Caco-2 (cell line): ENCODE measurements around the gene LSM14B. TPM values are rescaled to one million over a fixed set of nuclear protein-coding genes. Genes with fewer than 3 reads are reported as not detected.
"Not testable (repeated sequence)": the region's sequence is repeated elsewhere in the genome, so short reads cannot be mapped to it uniquely, and the experiment has no call there.

Experiments used
- BruUV-seq: library from RNA; stranded (reverse); fragments of 400-500 nt; replicated peaks from 2 replicates; lab custom pipeline; 2021; lab: Mats Ljungman, UMichigan
- CTCF ChIA-PET: fragments of 300-600 bp; sonication (Branson Sonifier 250); formaldehyde crosslinking; loops from one replicate; lab custom pipeline; 2022; ENCODE audit warnings: antibody characterized with exemption; lab: Charles Lee
- POLR2A ChIA-PET: fragments of 300-600 bp; sonication (Branson Sonifier 250); formaldehyde crosslinking; loops from one replicate; lab custom pipeline; 2022; ENCODE audit warnings: antibody characterized with exemption; lab: Charles Lee
- DNase-seq, 2 experiments: peaks; one replicate each; pipeline versions ENCODE4 v3.0.0 to v3.0.0-alpha.2; 2020 to 2022
- H3K27me3 ChIP-seq: replicated peaks from 2 replicates; pipeline ENCODE4 v1.6.0; 2011; ENCODE audit warnings: low read length; ENCODE audit not compliant: control insufficient read depth, insufficient read depth
- H3K36me3 ChIP-seq: 2 replicates; pipeline ENCODE4 v1.5.1; 2011; ENCODE audit warnings: low read length; ENCODE audit not compliant: control insufficient read depth, insufficient read depth
- H3K4me1 ChIP-seq: fragments of 250-450 bp; sonication (Bioruptor Pico); 2 replicates; pipeline ENCODE4 v1.5.1; 2020; ENCODE audit warnings: mild to moderate bottlenecking
- H3K4me3 ChIP-seq: 2 replicates; pipeline ENCODE4 v1.5.1; 2011; ENCODE audit warnings: low read depth, mild to moderate bottlenecking, control low read depth, low read length
- H3K9me3 ChIP-seq: fragments of 250-450 bp; sonication (Bioruptor Pico); 2 replicates; pipeline ENCODE4 v1.5.1; 2020; ENCODE audit warnings: mild to moderate bottlenecking, moderate library complexity
- H3K27ac Mint-ChIP-seq: one replicate; pipeline ENCODE4 v1.8.0; 2022; ENCODE audit warnings: mixed read lengths; ENCODE audit not compliant: unreplicated experiment
- H3K27me3 Mint-ChIP-seq: one replicate; pipeline ENCODE4 v1.8.0; 2022; ENCODE audit warnings: mixed read lengths; ENCODE audit not compliant: insufficient read depth, unreplicated experiment
- H3K36me3 Mint-ChIP-seq: one replicate; pipeline ENCODE4 v1.8.0; 2022; ENCODE audit warnings: mild to moderate bottlenecking, mixed read lengths; ENCODE audit not compliant: insufficient read depth, unreplicated experiment
- H3K4me1 Mint-ChIP-seq: one replicate; pipeline ENCODE4 v1.8.0; 2022; ENCODE audit warnings: low read depth, mixed read lengths; ENCODE audit not compliant: unreplicated experiment
- H3K4me3 Mint-ChIP-seq: one replicate; pipeline ENCODE4 v1.8.0; 2022; ENCODE audit warnings: mild to moderate bottlenecking, moderate library complexity, mixed read lengths; ENCODE audit not compliant: unreplicated experiment
- H3K9me3 Mint-ChIP-seq: one replicate; pipeline ENCODE4 v1.8.0; 2022; ENCODE audit warnings: mixed read lengths; ENCODE audit not compliant: unreplicated experiment
- intact Hi-C: fragments of 100-400 bp; cut with micrococcal nuclease; formaldehyde crosslinking; loops from one replicate; pipeline ENCODE4 v1.10.0; 2022; ENCODE audit not compliant: unreplicated experiment
- total RNA-seq: library from RNA; stranded (reverse); gene quantifications from 2 replicates; pipeline ENCODE4 v1.2.3, GENCODE V29; 2022
- TF ChIP-seq, protein P1 (sequence below), 2 experiments: fragments of 200-600 bp in 1 of 2; IDR thresholded peaks; 1 replicate in 1 of 2; 2 replicates in 1 of 2; pipeline versions ENCODE4 v1.5.1 to v1.8.0; 2011 to 2022; ENCODE audit warnings: antibody characterized with exemption in 1 of 2, control low read depth in 1 of 2, inconsistent platforms in 1 of 2, low read depth in 1 of 2, low read length in 1 of 2, mild to moderate bottlenecking in 1 of 2, moderate library complexity in 1 of 2; ENCODE audit not compliant: insufficient read depth in 1 of 2, severe bottlenecking in 1 of 2, unreplicated experiment in 1 of 2

The LSM14B gene
- total RNA-seq, 1 experiment from 2014 or later, result 154 TPM

DNA sequence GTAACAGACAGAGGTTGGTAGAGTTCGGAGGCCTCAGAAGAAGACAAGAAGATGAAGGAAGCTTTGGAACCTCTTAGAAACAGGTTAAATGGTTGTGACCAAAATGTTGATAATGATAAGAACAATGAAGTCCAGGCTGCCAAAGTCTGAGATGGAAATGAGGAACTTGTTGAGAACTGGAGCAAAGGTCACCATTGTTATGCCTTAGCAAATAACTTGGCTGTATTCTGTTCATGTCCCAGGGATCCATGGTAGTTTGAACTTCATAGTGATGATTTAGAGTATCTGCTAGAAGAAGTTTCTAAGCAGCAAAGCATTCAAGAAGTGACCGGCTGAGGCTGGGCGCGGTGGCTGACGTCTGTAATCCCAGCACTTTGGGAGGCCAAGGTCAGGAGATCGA is 11.1 kb upstream of the LSM14B start:
- POLR2A ChIA-PET, result no interaction called here
- H3K27me3 ChIP-seq, result no peaks in the 10 kb centered on the region
- Mint-ChIP-seq H3K4me1 (no peaks in the 10 kb centered on the region), H3K9me3 (peaks cover 51% of the 10 kb centered on the region), H3K36me3 (no peaks in the 10 kb centered on the region), H3K27ac (no peak overlapping the region), H3K27me3 (peaks cover 5% of the 10 kb centered on the region), H3K4me3 (no peak overlapping the region)
- intact Hi-C loops, result no loop called here
- H3K36me3 ChIP-seq, result no peaks in the 10 kb centered on the region
- TF ChIP-seq, protein P1, sequence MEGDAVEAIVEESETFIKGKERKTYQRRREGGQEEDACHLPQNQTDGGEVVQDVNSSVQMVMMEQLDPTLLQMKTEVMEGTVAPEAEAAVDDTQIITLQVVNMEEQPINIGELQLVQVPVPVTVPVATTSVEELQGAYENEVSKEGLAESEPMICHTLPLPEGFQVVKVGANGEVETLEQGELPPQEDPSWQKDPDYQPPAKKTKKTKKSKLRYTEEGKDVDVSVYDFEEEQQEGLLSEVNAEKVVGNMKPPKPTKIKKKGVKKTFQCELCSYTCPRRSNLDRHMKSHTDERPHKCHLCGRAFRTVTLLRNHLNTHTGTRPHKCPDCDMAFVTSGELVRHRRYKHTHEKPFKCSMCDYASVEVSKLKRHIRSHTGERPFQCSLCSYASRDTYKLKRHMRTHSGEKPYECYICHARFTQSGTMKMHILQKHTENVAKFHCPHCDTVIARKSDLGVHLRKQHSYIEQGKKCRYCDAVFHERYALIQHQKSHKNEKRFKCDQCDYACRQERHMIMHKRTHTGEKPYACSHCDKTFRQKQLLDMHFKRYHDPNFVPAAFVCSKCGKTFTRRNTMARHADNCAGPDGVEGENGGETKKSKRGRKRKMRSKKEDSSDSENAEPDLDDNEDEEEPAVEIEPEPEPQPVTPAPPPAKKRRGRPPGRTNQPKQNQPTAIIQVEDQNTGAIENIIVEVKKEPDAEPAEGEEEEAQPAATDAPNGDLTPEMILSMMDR (IDR thresholded peaks at IDR 0.05; ENCODE audit: insufficient read depth in 1 of 2, low read depth in 1 of 2, low read length in 1 of 2, severe bottlenecking in 1 of 2, unreplicated experiment in 1 of 2), result no peak
- BruUV-seq, result no TSS peak
- peaks cover 70% of the 10 kb centered on the region for H3K9me3 ChIP-seq
- CTCF ChIA-PET, result no interaction called here
- no peaks in the 10 kb centered on the region; the same call in 1 of the 2 replicates for H3K4me1 ChIP-seq
- no peak overlapping the region for H3K4me3 ChIP-seq
- no peak for DNase-seq

DNA sequence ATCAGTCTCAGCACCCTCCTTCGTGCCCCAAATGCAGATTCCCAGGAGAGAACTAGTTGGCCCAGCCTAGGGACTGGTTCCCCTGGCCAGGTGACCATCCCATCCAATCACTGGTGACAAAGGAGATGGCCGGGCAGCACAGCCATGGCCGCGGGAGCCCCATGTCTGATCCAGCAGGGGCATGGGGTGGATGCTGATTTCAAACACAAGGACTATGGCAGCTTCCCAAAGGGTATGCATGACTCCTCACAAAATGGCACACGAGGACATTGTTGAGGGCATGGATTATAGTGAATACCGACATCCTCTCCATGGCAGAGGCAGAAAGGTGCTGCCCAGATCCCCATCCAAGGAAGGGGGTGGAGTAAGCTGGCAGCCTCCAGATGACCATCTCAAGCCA is 9.9 kb upstream of the LSM14B start:
- no peak for DNase-seq
- H3K9me3 Mint-ChIP-seq, result peaks cover 38% of the 10 kb centered on the region
- POLR2A ChIA-PET, result interaction anchor here (1.3 kb wide), 1 partner anchor 46 kb away, joined by 3 read pairs; no protein-coding TSS in a partner anchor
- intact Hi-C loops, result no loop called here
- Histone ChIP-seq H3K36me3 (no peaks in the 10 kb centered on the region), H3K27me3 (no peaks in the 10 kb centered on the region), H3K4me1 (no peaks in the 10 kb centered on the region; the same call in 1 of the 2 replicates), H3K4me3 (no peak overlapping the region), H3K9me3 (peaks cover 65% of the 10 kb centered on the region)
- H3K36me3 Mint-ChIP-seq, result no peaks in the 10 kb centered on the region
- BruUV-seq, result no TSS peak
- H3K27me3 Mint-ChIP-seq, result peaks cover 9% of the 10 kb centered on the region
- no peak overlapping the region for H3K4me3 Mint-ChIP-seq
- H3K27ac Mint-ChIP-seq, result no peak overlapping the region
- CTCF ChIA-PET, result interaction anchor here (0.6 kb wide), 1 partner anchor 256 kb away, joined by 3 read pairs; no protein-coding TSS in a partner anchor
- TF ChIP-seq, protein P1 (IDR thresholded peaks at IDR 0.05; ENCODE audit: insufficient read depth in 1 of 2, low read depth in 1 of 2, low read length in 1 of 2, severe bottlenecking in 1 of 2, unreplicated experiment in 1 of 2), result no peak
- no peaks in the 10 kb centered on the region for H3K4me1 Mint-ChIP-seq

DNA sequence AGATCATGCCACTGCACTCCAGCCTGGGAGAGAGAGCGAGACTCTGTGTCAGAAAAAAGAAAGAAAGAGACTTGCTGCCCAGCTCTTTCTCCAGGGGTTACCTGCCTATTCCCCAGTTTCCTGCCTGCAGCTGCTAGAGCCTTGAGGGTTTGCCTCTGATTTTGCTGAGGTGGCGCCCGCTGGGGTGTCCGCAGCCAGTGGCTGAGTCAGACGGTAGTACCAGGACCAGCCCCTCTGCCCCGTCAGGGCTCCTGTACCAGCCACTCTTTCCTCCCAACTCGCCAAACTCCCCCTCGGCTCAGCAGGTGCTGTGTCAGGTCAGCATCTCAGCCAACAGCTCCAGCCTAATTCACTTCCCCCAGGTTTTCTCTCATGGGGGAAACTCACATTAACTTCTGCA is 7.4 kb upstream of the LSM14B start:
- no peak overlapping the region for H3K4me3 Mint-ChIP-seq
- H3K9me3 Mint-ChIP-seq, result peaks cover 13% of the 10 kb centered on the region
- Histone ChIP-seq H3K9me3 (peaks cover 42% of the 10 kb centered on the region), H3K4me1 (peaks cover 3% of the 10 kb centered on the region; the same call in 1 of the 2 replicates), H3K4me3 (no peak overlapping the region), H3K36me3 (no peaks in the 10 kb centered on the region), H3K27me3 (no peaks in the 10 kb centered on the region)
- no peak for DNase-seq
- TF ChIP-seq, protein P1 (IDR thresholded peaks at IDR 0.05; ENCODE audit: insufficient read depth in 1 of 2, low read depth in 1 of 2, low read length in 1 of 2, severe bottlenecking in 1 of 2, unreplicated experiment in 1 of 2), result no peak
- POLR2A ChIA-PET, result no interaction called here
- H3K36me3 Mint-ChIP-seq, result no peaks in the 10 kb centered on the region
- H3K27me3 Mint-ChIP-seq, result peaks cover 11% of the 10 kb centered on the region
- BruUV-seq, result no TSS peak
- H3K27ac Mint-ChIP-seq, result no peak overlapping the region
- H3K4me1 Mint-ChIP-seq, result peaks cover under 1% of the 10 kb centered on the region
- CTCF ChIA-PET, result interaction anchor here (1.0 kb wide), 1 partner anchor 316 kb away, joined by 3 read pairs; no protein-coding TSS in a partner anchor
- intact Hi-C loops, result no loop called here

DNA sequence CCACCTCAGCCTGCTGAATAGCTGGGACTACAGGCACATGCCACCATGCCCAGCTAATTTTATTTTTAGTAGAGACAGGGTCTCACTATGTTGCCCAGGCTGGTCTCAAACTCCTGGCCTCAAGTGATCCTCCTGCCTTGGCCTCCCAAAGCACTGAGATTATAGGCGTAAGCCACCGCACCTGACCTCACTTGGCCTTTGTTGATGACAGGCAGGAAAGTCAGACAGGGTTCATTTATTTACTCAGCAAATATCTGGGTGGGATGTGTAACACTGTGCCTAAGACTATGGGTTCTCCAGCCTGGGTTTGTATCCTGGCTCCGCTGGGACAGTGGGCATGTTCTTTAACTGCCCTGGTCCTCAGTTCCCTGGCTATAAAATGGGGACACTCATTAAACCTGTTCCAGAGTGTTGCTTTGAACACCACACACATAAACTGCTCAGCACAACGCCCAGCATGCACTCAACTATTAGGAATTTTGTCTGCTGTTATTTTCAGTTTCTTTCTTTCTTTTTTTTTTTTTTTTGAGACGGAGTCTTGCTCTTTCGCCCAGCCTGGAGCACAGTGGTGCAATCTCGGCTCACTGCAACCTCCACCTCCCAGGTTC is 6.4 kb upstream of the LSM14B start:
- BruUV-seq, H3K4me3 ChIP-seq, H3K36me3 ChIP-seq, H3K9me3 Mint-ChIP-seq, H3K36me3 Mint-ChIP-seq, H3K27me3 ChIP-seq, intact Hi-C loops, H3K4me1 ChIP-seq, H3K4me3 Mint-ChIP-seq, DNase-seq, H3K27ac Mint-ChIP-seq, CTCF ChIA-PET: not testable (repeated sequence)
- POLR2A ChIA-PET, result interaction anchor here (0.7 kb wide), 1 partner anchor 50 kb away, joined by 3 read pairs; no protein-coding TSS in a partner anchor
- H3K9me3 ChIP-seq, result peaks cover 35% of the 10 kb centered on the region
- peaks cover 10% of the 10 kb centered on the region for H3K4me1 Mint-ChIP-seq
- peaks cover 15% of the 10 kb centered on the region for H3K27me3 Mint-ChIP-seq
